Right atrium auricular region (tissue), 2 donors: Measurements from ENCODE around the gene SH3TC1. TPM values are rescaled to one million over a fixed set of nuclear protein-coding genes. Genes with fewer than 3 reads are reported as not detected.

Experiments used
- DNase-seq: peaks from one replicate; pipeline ENCODE4 v3.0.0-alpha.2; 2019; ENCODE audit warnings: low spot score
- H3K27ac ChIP-seq, 2 donors: fragments of 200-600 bp; sonication (generic); 1 replicate in 1 of 2; 2 replicates in 1 of 2; pipeline ENCODE4 v1.5.1; 2016 to 2019
- H3K27me3 ChIP-seq, 2 donors: fragments of 200-600 bp; sonication (generic); one replicate each; pipeline versions ENCODE4 v1.5.1 to v1.6.0; 2017 to 2019
- H3K36me3 ChIP-seq: fragments of 200-600 bp; sonication (generic); one replicate; pipeline ENCODE4 v1.5.1; 2016
- H3K4me1 ChIP-seq, 2 donors: fragments of 200-600 bp; sonication (generic); one replicate each; pipeline versions ENCODE4 v1.5.1 to v1.6.0; 2017 to 2019
- H3K4me3 ChIP-seq, 2 donors: fragments of 200-600 bp; sonication (generic); 1 replicate in 1 of 2; 2 replicates in 1 of 2; pipeline ENCODE4 v1.5.1; 2017 to 2019; ENCODE audit warnings: mild to moderate bottlenecking in 1 of 2, moderate library complexity in 1 of 2
- H3K9me3 ChIP-seq, 2 donors: fragments of 200-600 bp; sonication (generic); one replicate each; pipeline ENCODE4 v1.5.1; 2019
- total RNA-seq, 2 donors: library from RNA; depleted of rRNA; stranded (reverse); fragments of >200 nt; gene quantifications; one replicate each; pipeline ENCODE4 v1.1.0, GENCODE V29; 2016
- TF ChIP-seq, protein P1 (sequence below), 2 donors: fragments of 200-600 bp; sonication (generic); IDR thresholded peaks; one replicate each; pipeline ENCODE4 v1.5.1; 2019; ENCODE audit warnings: antibody characterized with exemption in 2 of 2

The SH3TC1 gene
- total RNA-seq, 2 donors from 2014 or later, result 8.9 to 13.9 TPM

DNA sequence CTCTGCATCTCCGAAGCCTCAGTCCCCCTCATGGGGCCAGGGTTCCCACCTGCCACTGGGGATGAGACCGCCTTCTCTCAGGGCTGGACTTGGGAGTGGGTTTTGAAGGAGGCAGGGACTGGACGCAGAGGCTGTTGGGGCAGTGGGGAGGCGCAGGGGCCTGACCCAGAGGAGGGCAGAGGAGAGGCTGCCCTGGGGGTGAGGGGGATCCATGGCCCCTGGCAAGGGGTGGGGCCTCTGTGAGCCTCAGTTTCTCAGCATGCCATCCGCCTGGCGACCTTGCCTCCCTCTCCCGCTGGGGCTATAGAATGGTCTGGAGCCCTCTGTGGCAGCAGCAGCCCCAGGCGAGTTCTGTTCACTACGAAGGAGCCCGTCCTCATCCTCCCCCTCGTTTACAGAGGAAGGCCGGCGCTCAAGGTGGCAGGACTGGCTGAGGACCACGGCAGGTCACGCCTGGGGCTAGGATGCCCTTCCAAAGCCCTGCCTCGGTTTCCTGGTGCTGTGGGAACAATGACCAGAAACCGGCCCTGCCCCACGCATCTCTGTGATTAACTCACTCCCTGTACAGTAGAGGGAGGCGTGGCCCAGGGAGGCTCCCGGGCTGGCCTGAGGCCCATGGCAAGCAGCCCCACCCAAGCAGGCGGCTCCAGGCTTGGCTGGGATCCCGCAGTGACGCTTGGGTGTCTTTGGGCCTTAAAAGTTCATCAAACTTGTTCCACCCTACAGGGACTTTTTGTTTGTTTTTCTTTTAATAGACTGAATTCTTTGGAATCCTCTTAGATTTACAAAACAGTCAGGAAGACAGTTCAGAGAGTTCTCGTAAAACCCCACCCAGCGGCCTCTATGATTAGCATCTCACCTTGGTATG lies 16.0 kb upstream of the SH3TC1 start:
- Histone ChIP-seq H3K27ac (peak overlapping the region; percentile 43 to 61), H3K4me1 (peaks cover 0 to 43% of the 10 kb centered on the region in 2 donors)

DNA sequence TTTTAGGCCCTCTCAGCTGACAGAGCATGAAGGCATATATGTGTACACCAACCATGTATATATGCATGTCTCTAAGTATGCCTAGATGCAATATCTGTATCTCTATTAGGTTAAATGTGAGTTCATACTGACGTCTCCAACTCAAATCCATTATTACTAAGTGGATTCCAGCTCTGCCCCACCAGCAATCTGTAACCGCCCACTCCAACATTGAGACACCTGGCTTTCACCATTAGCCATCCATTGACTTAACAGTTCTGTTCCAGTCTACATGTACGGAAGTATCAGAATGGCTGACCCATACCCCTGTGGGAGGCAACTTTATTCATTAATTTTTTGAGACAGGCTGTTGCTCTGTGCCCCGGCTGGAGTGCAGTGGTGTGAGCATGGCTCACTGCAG lies 15.0 kb upstream of the SH3TC1 start:
- H3K27ac ChIP-seq, result peak overlapping the region in 1 of 2 donors; percentile 61
- no peaks in the 10 kb centered on the region for H3K27me3 ChIP-seq
- DNase-seq, result no peak
- TF ChIP-seq, protein P1, sequence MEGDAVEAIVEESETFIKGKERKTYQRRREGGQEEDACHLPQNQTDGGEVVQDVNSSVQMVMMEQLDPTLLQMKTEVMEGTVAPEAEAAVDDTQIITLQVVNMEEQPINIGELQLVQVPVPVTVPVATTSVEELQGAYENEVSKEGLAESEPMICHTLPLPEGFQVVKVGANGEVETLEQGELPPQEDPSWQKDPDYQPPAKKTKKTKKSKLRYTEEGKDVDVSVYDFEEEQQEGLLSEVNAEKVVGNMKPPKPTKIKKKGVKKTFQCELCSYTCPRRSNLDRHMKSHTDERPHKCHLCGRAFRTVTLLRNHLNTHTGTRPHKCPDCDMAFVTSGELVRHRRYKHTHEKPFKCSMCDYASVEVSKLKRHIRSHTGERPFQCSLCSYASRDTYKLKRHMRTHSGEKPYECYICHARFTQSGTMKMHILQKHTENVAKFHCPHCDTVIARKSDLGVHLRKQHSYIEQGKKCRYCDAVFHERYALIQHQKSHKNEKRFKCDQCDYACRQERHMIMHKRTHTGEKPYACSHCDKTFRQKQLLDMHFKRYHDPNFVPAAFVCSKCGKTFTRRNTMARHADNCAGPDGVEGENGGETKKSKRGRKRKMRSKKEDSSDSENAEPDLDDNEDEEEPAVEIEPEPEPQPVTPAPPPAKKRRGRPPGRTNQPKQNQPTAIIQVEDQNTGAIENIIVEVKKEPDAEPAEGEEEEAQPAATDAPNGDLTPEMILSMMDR (IDR thresholded peaks at IDR 0.05), result no peak
- no peaks in the 10 kb centered on the region for H3K36me3 ChIP-seq
- H3K9me3 ChIP-seq, result no peaks in the 10 kb centered on the region
- peaks cover 0 to 52% of the 10 kb centered on the region in 2 donors for H3K4me1 ChIP-seq
- H3K4me3 ChIP-seq, result no peak overlapping the region

More for the DNA sequence above, 16.0 kb upstream of the SH3TC1 start:
- peak; percentile 90 for DNase-seq
- no peak overlapping the region for H3K4me3 ChIP-seq
- H3K36me3 ChIP-seq, result no peaks in the 10 kb centered on the region
- H3K9me3 ChIP-seq, result no peaks in the 10 kb centered on the region
- H3K27me3 ChIP-seq, result no peaks in the 10 kb centered on the region
- TF ChIP-seq, protein P1 (IDR thresholded peaks at IDR 0.05), result no peak

DNA sequence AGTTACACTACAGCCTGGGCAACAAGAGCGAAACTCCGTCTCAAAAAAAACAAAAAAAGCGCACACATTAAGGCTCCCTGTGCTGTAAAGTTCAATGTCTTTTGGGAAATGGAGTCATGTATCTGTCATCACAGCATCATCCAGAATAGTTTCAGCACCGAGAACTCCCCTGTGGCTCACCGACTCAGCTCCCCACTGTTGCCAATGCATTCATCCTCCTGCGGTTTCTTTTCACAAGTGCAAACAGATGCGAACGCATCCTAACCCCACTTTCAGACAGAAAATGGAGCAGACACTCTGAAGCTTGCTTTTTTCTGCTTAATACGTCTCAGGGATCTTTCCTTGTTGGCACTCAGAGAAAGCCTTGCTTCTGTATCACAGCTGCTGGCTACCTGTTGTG lies 13.8 kb upstream of the SH3TC1 start:
- TF ChIP-seq, protein P1 (IDR thresholded peaks at IDR 0.05), result no peak
- peaks cover 0 to 64% of the 10 kb centered on the region in 2 donors for H3K4me1 ChIP-seq
- H3K9me3 ChIP-seq, result no peaks in the 10 kb centered on the region
- no peaks in the 10 kb centered on the region for H3K27me3 ChIP-seq
- no peak overlapping the region for H3K27ac ChIP-seq
- DNase-seq, result no peak
- H3K36me3 ChIP-seq, result no peaks in the 10 kb centered on the region
- H3K4me3 ChIP-seq, result no peak overlapping the region

DNA sequence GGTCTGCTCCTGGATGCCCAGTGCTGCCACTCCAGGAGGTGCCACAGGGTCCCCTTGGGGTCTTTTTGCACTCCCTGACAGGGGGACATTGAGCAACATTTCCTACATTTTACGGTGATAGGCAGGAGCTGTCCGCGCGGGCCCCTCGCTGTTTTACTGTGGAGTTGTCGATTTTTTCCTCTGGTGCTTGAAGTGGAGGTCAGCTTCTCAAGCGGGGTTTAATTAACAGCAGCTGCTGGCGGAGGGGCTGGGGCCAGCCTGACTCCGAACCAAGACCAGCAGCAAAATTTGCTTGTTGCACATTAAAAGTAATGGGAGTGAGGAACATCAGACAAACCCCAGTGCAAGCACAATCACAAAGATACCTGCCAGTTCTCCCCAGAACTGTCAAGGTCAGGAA lies 13.2 kb upstream of the SH3TC1 start:
- Histone ChIP-seq H3K36me3 (no peaks in the 10 kb centered on the region), H3K27me3 (no peaks in the 10 kb centered on the region), H3K27ac (no peak overlapping the region), H3K4me1 (peaks cover 0 to 71% of the 10 kb centered on the region in 2 donors), H3K4me3 (no peak overlapping the region), H3K9me3 (no peaks in the 10 kb centered on the region)
- TF ChIP-seq, protein P1 (IDR thresholded peaks at IDR 0.05), result no peak
- DNase-seq, result no peak

DNA sequence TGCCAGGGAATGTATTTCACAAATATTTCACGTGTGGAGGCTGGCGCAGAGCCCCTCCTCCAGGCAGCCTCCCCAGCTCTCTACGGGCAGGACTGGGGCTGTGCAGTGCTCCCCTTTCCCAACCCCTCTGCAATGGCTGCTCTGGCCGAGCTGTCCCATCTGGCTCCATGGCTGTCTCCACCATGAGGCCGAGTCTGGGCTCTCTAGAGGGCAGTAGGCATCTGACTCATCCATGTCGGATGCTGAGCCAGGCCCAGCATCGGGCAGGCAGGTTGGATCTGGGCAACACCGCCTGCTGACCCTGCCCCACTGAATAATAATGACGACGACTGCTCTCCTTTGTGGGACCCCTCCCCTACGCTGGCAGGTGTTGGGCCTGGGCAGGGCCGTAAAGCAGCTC lies 11.0 kb upstream of the SH3TC1 start:
- peak overlapping the region in 1 of 2 donors; percentile 83 for H3K27ac ChIP-seq
- no peak for DNase-seq
- no peaks in the 10 kb centered on the region for H3K9me3 ChIP-seq
- no peak overlapping the region for H3K4me3 ChIP-seq
- TF ChIP-seq, protein P1 (IDR thresholded peaks at IDR 0.05), result no peak
- no peaks in the 10 kb centered on the region for H3K27me3 ChIP-seq
- H3K4me1 ChIP-seq, result peaks cover 0 to 70% of the 10 kb centered on the region in 2 donors
- H3K36me3 ChIP-seq, result no peaks in the 10 kb centered on the region
